Activated effector memory CD4-positive, alpha-beta T cell treated with Interleukin-2 at 50 U/mL for 16 hours (primary cell): ENCODE results near the gene CUL7.

Experiments used
- DNase-seq: peaks from one replicate; pipeline ENCODE4 v3.0.0-alpha.2; 2020

The CUL7 gene

GRCh38 chr6:43076464-43077332 is 23.0 kb upstream of the CUL7 start:
- no peak for DNase-seq

- no peak for DNase-seq
These were observed 22.2 kb upstream of the CUL7 start, which contains the start of gene PTK7 for GRCh38 chr6:43075670-43076463. PTK7 (plus strand) TSS chr6:43076314; CDS start chr6:43076489, 175 bp downstream.

- DNase-seq = no peak
These were observed 21.4 kb upstream of the CUL7 start for GRCh38 chr6:43074847-43075669.

GRCh38 chr6:43070028-43070632 is 16.5 kb upstream of the CUL7 start:
- DNase-seq = no peak

- no peak for DNase-seq
These were observed 9.2 kb upstream of the CUL7 start for GRCh38 chr6:43062818-43063217.

GRCh38 chr6:43061861-43062260 is 8.2 kb upstream of the CUL7 start:
- DNase-seq = no peak

- DNase-seq = no peak
These were observed 7.3 kb upstream of the CUL7 start for GRCh38 chr6:43060755-43061633.

- DNase-seq = no peak
These were observed 6.5 kb upstream of the CUL7 start for GRCh38 chr6:43060034-43060754.

- peak; percentile 96 for DNase-seq
These were observed 5.8 kb upstream of the CUL7 start, which contains the start of the genes KLC4 and MRPL2 for GRCh38 chr6:43059168-43060033. KLC4 (plus strand) TSS chr6:43059631; CDS start chr6:43061336, 1,705 bp downstream. MRPL2 (minus strand) TSS chr6:43059434; CDS start chr6:43059381, 53 bp downstream.

GRCh38 chr6:43058531-43058930 is 4.9 kb upstream of the CUL7 start:
- DNase-seq = no peak

GRCh38 chr6:43055966-43056365 is 2.3 kb upstream of the CUL7 start:
- DNase-seq = no peak

- no peak for DNase-seq
These were observed 724 bp upstream of the CUL7 start for GRCh38 chr6:43054206-43054943.

GRCh38 chr6:43052842-43053544 is 658 bp downstream of the CUL7 start:
- no peak for DNase-seq

- DNase-seq = no peak
These were observed 1.3 kb downstream of the CUL7 start for GRCh38 chr6:43052225-43052841.

GRCh38 chr6:43050981-43051380 is 2.7 kb downstream of the CUL7 start:
- DNase-seq = no peak

- DNase-seq = no peak
These were observed 5.7 kb downstream of the CUL7 start for GRCh38 chr6:43047998-43048397.

GRCh38 chr6:43045371-43045930 is 8.2 kb downstream of the CUL7 start:
- DNase-seq = no peak
